WTC11 (cell line): ENCODE measurements around the gene ADGRG3. TPM values are rescaled to one million over a fixed set of nuclear protein-coding genes. Genes with fewer than 3 reads are reported as not detected.

Experiments
- ATAC-seq: fragments of 200-7000 bp; cut with Tn5 transposase; 2 replicates; pipeline ENCODE4 v1.10.0; 2021; ENCODE audit warnings: mild to moderate bottlenecking, moderate library complexity
- CTCF ChIA-PET: fragments of 300-600 bp; sonication (Branson Sonifier 250); formaldehyde crosslinking; loops from one replicate; lab custom pipeline; 2021; ENCODE audit warnings: antibody characterized with exemption; lab: Charles Lee
- POLR2A ChIA-PET: fragments of 350-600 bp; sonication (Branson Sonifier 250); formaldehyde crosslinking; loops from one replicate; lab custom pipeline; 2021; ENCODE audit warnings: antibody characterized with exemption; lab: Charles Lee
- DNase-seq: peaks from one replicate; pipeline ENCODE4 v3.0.0; 2021; ENCODE audit warnings: low spot score
- H3K27ac Mint-ChIP-seq: 2 replicates; pipeline ENCODE4 v1.8.0; 2021; ENCODE audit warnings: mixed read lengths
- H3K27me3 Mint-ChIP-seq: 2 replicates; pipeline ENCODE4 v1.8.0; 2021; ENCODE audit warnings: low read depth, mild to moderate bottlenecking, moderate library complexity, mixed read lengths
- H3K36me3 Mint-ChIP-seq: 2 replicates; pipeline ENCODE4 v1.8.0; 2021; ENCODE audit warnings: mixed read lengths
- H3K4me1 Mint-ChIP-seq: 2 replicates; pipeline ENCODE4 v1.8.0; 2022; ENCODE audit warnings: mixed read lengths
- H3K4me3 Mint-ChIP-seq: 2 replicates; pipeline ENCODE4 v1.8.0; 2021; ENCODE audit warnings: mild to moderate bottlenecking, moderate library complexity, mixed read lengths
- H3K9me3 Mint-ChIP-seq: 2 replicates; pipeline ENCODE4 v1.8.0; 2021; ENCODE audit warnings: mixed read lengths
- CTCF ChIP-seq: fragments of 200-600 bp; IDR thresholded peaks from 2 replicates; pipeline ENCODE4 v1.8.0; 2022; ENCODE audit warnings: antibody characterized with exemption
- E2F4 ChIP-seq: sonication (generic); formaldehyde crosslinking; IDR thresholded peaks from 2 replicates; pipeline ENCODE4 v1.8.1; 2022; ENCODE audit warnings: low read depth, mild to moderate bottlenecking, moderate library complexity, missing genetic modification reagents, borderline replicate concordance
- ERG ChIP-seq: fragments of 250-450 bp; sonication (Bioruptor Pico); IDR thresholded peaks from 2 replicates; pipeline ENCODE4 v1.8.0; 2021; ENCODE audit warnings: mild to moderate bottlenecking
- ESRRA ChIP-seq: sonication (generic); formaldehyde crosslinking; IDR thresholded peaks from 2 replicates; pipeline ENCODE4 v1.8.1; 2022; ENCODE audit warnings: mild to moderate bottlenecking, missing genetic modification reagents, borderline replicate concordance
- FOXK1 ChIP-seq: sonication (generic); formaldehyde crosslinking; IDR thresholded peaks from 2 replicates; pipeline ENCODE4 v1.8.0; 2022; ENCODE audit warnings: mild to moderate bottlenecking, moderate library complexity, missing genetic modification reagents
- FOXP1 ChIP-seq: sonication (generic); formaldehyde crosslinking; IDR thresholded peaks from 2 replicates; pipeline ENCODE4 v1.8.0; 2022; ENCODE audit warnings: missing genetic modification reagents, mild to moderate bottlenecking, moderate library complexity, borderline replicate concordance
- FOXP4 ChIP-seq: sonication (generic); formaldehyde crosslinking; IDR thresholded peaks from 2 replicates; pipeline ENCODE4 v1.8.0; 2022; ENCODE audit warnings: mild to moderate bottlenecking, missing genetic modification reagents
- GABPB1 ChIP-seq: sonication (generic); formaldehyde crosslinking; IDR thresholded peaks from 2 replicates; pipeline ENCODE4 v1.8.1; 2023; ENCODE audit warnings: mild to moderate bottlenecking, missing genetic modification reagents
- GTF2I ChIP-seq: fragments of 250-450 bp; sonication (Bioruptor Pico); conservative IDR thresholded peaks from 2 replicates; pipeline ENCODE4 v1.4.0; 2021; ENCODE audit warnings: mild to moderate bottlenecking
- IRF2 ChIP-seq: sonication (generic); formaldehyde crosslinking; IDR thresholded peaks from 2 replicates; pipeline ENCODE4 v1.8.0; 2022; ENCODE audit warnings: low read depth, missing genetic modification reagents, borderline replicate concordance
- NFATC4 ChIP-seq: fragments of 250-450 bp; sonication (Bioruptor Pico); IDR thresholded peaks from 2 replicates; pipeline ENCODE4 v1.9.0; 2021; ENCODE audit warnings: mild to moderate bottlenecking
- NR2C2 ChIP-seq: sonication (generic); formaldehyde crosslinking; IDR thresholded peaks from 2 replicates; pipeline ENCODE4 v1.8.0; 2022; ENCODE audit warnings: mild to moderate bottlenecking, missing genetic modification reagents
- SMAD3 ChIP-seq: sonication (generic); formaldehyde crosslinking; IDR thresholded peaks from 2 replicates; pipeline ENCODE4 v1.8.0; 2022; ENCODE audit warnings: missing genetic modification reagents, mild to moderate bottlenecking, borderline replicate concordance
- SMAD4 ChIP-seq: sonication (generic); formaldehyde crosslinking; IDR thresholded peaks from 2 replicates; pipeline ENCODE4 v1.8.0; 2022; ENCODE audit warnings: mild to moderate bottlenecking, missing genetic modification reagents
- TP53 ChIP-seq: sonication (generic); formaldehyde crosslinking; IDR thresholded peaks from 2 replicates; pipeline ENCODE4 v1.8.1; 2023; ENCODE audit warnings: mild to moderate bottlenecking, missing genetic modification reagents
- USF1 ChIP-seq: sonication (generic); formaldehyde crosslinking; IDR thresholded peaks from 2 replicates; pipeline ENCODE4 v1.8.0; 2022; ENCODE audit warnings: mild to moderate bottlenecking, missing genetic modification reagents
- USF2 ChIP-seq: sonication (generic); formaldehyde crosslinking; IDR thresholded peaks from 2 replicates; pipeline ENCODE4 v1.8.1; 2023; ENCODE audit warnings: mild to moderate bottlenecking, missing genetic modification reagents, moderate library complexity
- ZBTB21 ChIP-seq: sonication (generic); formaldehyde crosslinking; IDR thresholded peaks from 2 replicates; pipeline ENCODE4 v1.8.1; 2023; ENCODE audit warnings: mild to moderate bottlenecking, missing genetic modification reagents, borderline replicate concordance
- ZNF219 ChIP-seq: sonication (generic); formaldehyde crosslinking; IDR thresholded peaks from 2 replicates; pipeline ENCODE4 v1.8.0; 2023; ENCODE audit warnings: missing genetic modification reagents, mild to moderate bottlenecking, borderline replicate concordance
- ZNF317 ChIP-seq: sonication (generic); formaldehyde crosslinking; IDR thresholded peaks from 2 replicates; pipeline ENCODE4 v1.8.1; 2023; ENCODE audit warnings: low read depth, mild to moderate bottlenecking, moderate library complexity, missing genetic modification reagents, borderline replicate concordance
- ZNF396 ChIP-seq: fragments of 250-450 bp; sonication (Bioruptor Pico); IDR thresholded peaks from 2 replicates; pipeline ENCODE4 v1.8.0; 2021; ENCODE audit warnings: mild to moderate bottlenecking, moderate library complexity, borderline replicate concordance
- total RNA-seq: library from RNA; stranded (reverse); gene quantifications from 3 replicates; pipeline ENCODE4 v1.2.3, GENCODE V29; 2021

Gene ADGRG3
- total RNA-seq, 1 experiment from 2014 or later: 0.44 TPM

- no peak for TF ChIP-seq E2F4
- TF ChIP-seq ZBTB21: no peak
- TF ChIP-seq ZNF219 (CRISPR knock-in tag): no peak
- TF ChIP-seq ERG: no peak
Observed at GRCh38 chr16:57623251-57624043, 44.7 kb upstream of the ADGRG3 start (continued).

GRCh38 chr16:57624044-57624688, 43.9 kb upstream of the ADGRG3 start:
- DNase-seq: no peak
- ChIA-PET POLR2A (interaction anchor here (0.5 kb wide), 1 partner anchor 303 kb away, joined by 3 read pairs; no protein-coding TSS in a partner anchor), CTCF (interaction anchor here (5.1 to 5.2 kb wide), 2 partner anchors 24 kb away, joined by 17 to 25 read pairs; no protein-coding TSS in a partner anchor)
- no peak for ATAC-seq
- H3K4me1 Mint-ChIP-seq: peaks cover 42% of the 10 kb centered on the region
- H3K9me3 Mint-ChIP-seq: no peaks in the 10 kb centered on the region
- no peaks in the 10 kb centered on the region; the same call in 1 of the 2 replicates for H3K27me3 Mint-ChIP-seq
- H3K4me3 Mint-ChIP-seq: no peak overlapping the region
- TF ChIP-seq CTCF (no peak), ZNF396 (CRISPR knock-in tag) (no peak), GABPB1 (peak; percentile 97), FOXK1 (CRISPR knock-in tag) (no peak), GTF2I (CRISPR knock-in tag) (no peak)
- H3K36me3 Mint-ChIP-seq: no peaks in the 10 kb centered on the region
- H3K27ac Mint-ChIP-seq: no peak overlapping the region

- ATAC-seq (no peak), DNase-seq (no peak)
- POLR2A ChIA-PET: no interaction called here
- H3K4me3 Mint-ChIP-seq: no peak overlapping the region
- TF ChIP-seq TP53 (CRISPR knock-in tag) (no peak), ZNF219 (CRISPR knock-in tag) (no peak), NFATC4 (no peak), USF2 (CRISPR knock-in tag) (no peak), ZNF317 (CRISPR knock-in tag) (no peak), USF1 (CRISPR knock-in tag) (no peak), IRF2 (CRISPR knock-in tag) (no peak), FOXP4 (CRISPR knock-in tag) (no peak), ESRRA (CRISPR knock-in tag) (no peak), SMAD4 (no peak), GABPB1 (no peak), FOXP1 (CRISPR knock-in tag) (no peak), SMAD3 (CRISPR knock-in tag) (no peak), NR2C2 (CRISPR knock-in tag) (no peak)
- TF ChIP-seq, all 79 proteins: peak for 0
- H3K4me1 Mint-ChIP-seq: peaks cover 36% of the 10 kb centered on the region
- CTCF ChIA-PET: no interaction called here
- no peaks in the 10 kb centered on the region for H3K9me3 Mint-ChIP-seq
- H3K36me3 Mint-ChIP-seq: no peaks in the 10 kb centered on the region
- H3K27me3 Mint-ChIP-seq: no peaks in the 10 kb centered on the region; the same call in 1 of the 2 replicates
- no peak overlapping the region for H3K27ac Mint-ChIP-seq
Observed at GRCh38 chr16:57624806-57625500, 43.2 kb upstream of the ADGRG3 start.
